DMS 273 treated with DMSO at 0.1 percent for 48 hours (cell line): Measurements from ENCODE around the gene NUDT4.
"Not testable (repeated sequence)": the region's sequence is repeated elsewhere in the genome, so short reads cannot be mapped to it uniquely, and the experiment has no call there.

Source experiments
- DNase-seq: peaks from one replicate; lab custom pipeline; 2025; lab: John Stamatoyannopoulos, UW

The NUDT4 gene

GRCh38 chr12:93402333-93403311 is 24.9 kb downstream of the NUDT4 start:
- DNase-seq: no peak

- DNase-seq: no peak
These were observed 26.5 kb downstream of the NUDT4 start for GRCh38 chr12:93403988-93404803.

GRCh38 chr12:93404961-93405849 is 27.5 kb downstream of the NUDT4 start:
- DNase-seq: no peak

GRCh38 chr12:93407054-93407962 is 29.6 kb downstream of the NUDT4 start:
- no peak for DNase-seq

- no peak for DNase-seq
These were observed 30.2 kb downstream of the NUDT4 start for GRCh38 chr12:93407963-93408283.

- DNase-seq: no peak
These were observed 31.1 kb downstream of the NUDT4 start for GRCh38 chr12:93408813-93409212.

GRCh38 chr12:93409343-93410187 is 31.8 kb downstream of the NUDT4 start:
- DNase-seq: not testable (repeated sequence)

- DNase-seq: not testable (repeated sequence)
These were observed 33.3 kb downstream of the NUDT4 start for GRCh38 chr12:93411060-93411459.

GRCh38 chr12:93412396-93412795 is 34.7 kb downstream of the NUDT4 start:
- DNase-seq: not testable (repeated sequence)

- DNase-seq: no peak
These were observed 35.3 kb downstream of the NUDT4 start for GRCh38 chr12:93413064-93413463.

- DNase-seq: no peak
These were observed 38.2 kb downstream of the NUDT4 start for GRCh38 chr12:93415723-93416464.

- DNase-seq: no peak
These were observed 40.3 kb downstream of the NUDT4 start for GRCh38 chr12:93417967-93418480.

GRCh38 chr12:93419388-93420034 is 41.8 kb downstream of the NUDT4 start:
- peak; percentile 21 for DNase-seq

GRCh38 chr12:93422050-93422449 is 44.3 kb downstream of the NUDT4 start:
- no peak for DNase-seq

- no peak for DNase-seq
These were observed 48.1 kb downstream of the NUDT4 start for GRCh38 chr12:93425736-93426411.

GRCh38 chr12:93426412-93426805 is 48.7 kb downstream of the NUDT4 start:
- DNase-seq: no peak

- no peak for DNase-seq
These were observed 50.2 kb downstream of the NUDT4 start for GRCh38 chr12:93427779-93428564.
